ENCODE results near the gene CTSC. TPM values are rescaled to one million over a fixed set of nuclear protein-coding genes. Genes with fewer than 3 reads are reported as not detected.

The CTSC gene
- polyA plus RNA-seq, 1 of the 3 experiments (the other 2 are of a cell fraction), result 104 TPM

DNA sequence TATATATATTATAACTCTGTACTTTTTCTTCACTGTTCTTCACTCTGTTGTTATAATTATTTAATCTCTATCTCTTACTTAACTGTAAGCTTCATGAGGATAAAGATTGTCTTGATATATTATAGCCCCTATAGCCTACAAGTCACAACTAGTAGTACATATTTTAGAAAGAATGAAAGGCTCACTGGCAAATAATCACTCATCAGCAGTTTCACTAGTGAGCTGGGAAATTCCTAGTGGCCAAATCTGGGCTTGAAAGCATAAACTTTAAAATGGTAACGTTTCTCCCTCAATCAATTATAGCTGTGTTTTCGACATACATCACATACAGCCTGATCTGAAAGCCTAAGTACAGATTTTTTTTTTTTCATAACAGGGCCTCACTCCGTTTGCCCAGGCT, 42.5 kb downstream of the CTSC start:
- H3K4me1 ChIP-seq (ENCODE audit: control insufficient read depth in 1 of 2, insufficient read depth in 2 of 2, low read depth in 1 of 2, low read length in 1 of 2), result peaks cover 8 to 9% of the 10 kb centered on the region in 2 experiments; a peak in 3 of 4 replicates
- H3K4me3 ChIP-seq (ENCODE audit: low read depth in 2 of 2, low read length in 1 of 2), result no peak overlapping the region
- DNase-seq, result no peak
- no peaks in the 10 kb centered on the region for H3F3A ChIP-seq (replicated peaks; ENCODE audit: insufficient read depth)
- H3K36me3 ChIP-seq (replicated peaks in 1 of 2; ENCODE audit: control insufficient read depth in 1 of 2, insufficient read depth in 2 of 2, low read length in 1 of 2), result peaks cover 0 to 2% of the 10 kb centered on the region in 2 experiments
- H2AFZ ChIP-seq (ENCODE audit: low read depth), result no peak overlapping the region
- no peaks in the 10 kb centered on the region for H3K9me2 ChIP-seq
- TF ChIP-seq, protein P1, sequence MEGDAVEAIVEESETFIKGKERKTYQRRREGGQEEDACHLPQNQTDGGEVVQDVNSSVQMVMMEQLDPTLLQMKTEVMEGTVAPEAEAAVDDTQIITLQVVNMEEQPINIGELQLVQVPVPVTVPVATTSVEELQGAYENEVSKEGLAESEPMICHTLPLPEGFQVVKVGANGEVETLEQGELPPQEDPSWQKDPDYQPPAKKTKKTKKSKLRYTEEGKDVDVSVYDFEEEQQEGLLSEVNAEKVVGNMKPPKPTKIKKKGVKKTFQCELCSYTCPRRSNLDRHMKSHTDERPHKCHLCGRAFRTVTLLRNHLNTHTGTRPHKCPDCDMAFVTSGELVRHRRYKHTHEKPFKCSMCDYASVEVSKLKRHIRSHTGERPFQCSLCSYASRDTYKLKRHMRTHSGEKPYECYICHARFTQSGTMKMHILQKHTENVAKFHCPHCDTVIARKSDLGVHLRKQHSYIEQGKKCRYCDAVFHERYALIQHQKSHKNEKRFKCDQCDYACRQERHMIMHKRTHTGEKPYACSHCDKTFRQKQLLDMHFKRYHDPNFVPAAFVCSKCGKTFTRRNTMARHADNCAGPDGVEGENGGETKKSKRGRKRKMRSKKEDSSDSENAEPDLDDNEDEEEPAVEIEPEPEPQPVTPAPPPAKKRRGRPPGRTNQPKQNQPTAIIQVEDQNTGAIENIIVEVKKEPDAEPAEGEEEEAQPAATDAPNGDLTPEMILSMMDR (IDR thresholded peaks at IDR 0.05), result no peak
- TF ChIP-seq TAF1 (IDR thresholded peaks at IDR 0.05; ENCODE audit: borderline replicate concordance, low read depth, low read length), result no peak
- no peak for TF ChIP-seq MXI1 (IDR thresholded peaks at IDR 0.05; ENCODE audit: low read depth, low read length)
- no peak for TF ChIP-seq MEF2A (IDR thresholded peaks at IDR 0.05; ENCODE audit: borderline replicate concordance, low read depth)
- TF ChIP-seq SIN3A (IDR thresholded peaks at IDR 0.05; ENCODE audit: borderline replicate concordance, low read depth, low read length), result no peak
- no peak for TF ChIP-seq RCOR1 (IDR thresholded peaks at IDR 0.05; ENCODE audit: low read length)
- TF ChIP-seq POLR2AphosphoS5 (IDR thresholded peaks at IDR 0.05; ENCODE audit: low read depth, low read length), result no peak
- TF ChIP-seq CHD2 (IDR thresholded peaks at IDR 0.05; ENCODE audit: low read length, partially characterized antibody), result no peak
- no peak for TF ChIP-seq NRF1 (IDR thresholded peaks at IDR 0.05; ENCODE audit: low read depth, low read length)
- TF ChIP-seq, protein P2, sequence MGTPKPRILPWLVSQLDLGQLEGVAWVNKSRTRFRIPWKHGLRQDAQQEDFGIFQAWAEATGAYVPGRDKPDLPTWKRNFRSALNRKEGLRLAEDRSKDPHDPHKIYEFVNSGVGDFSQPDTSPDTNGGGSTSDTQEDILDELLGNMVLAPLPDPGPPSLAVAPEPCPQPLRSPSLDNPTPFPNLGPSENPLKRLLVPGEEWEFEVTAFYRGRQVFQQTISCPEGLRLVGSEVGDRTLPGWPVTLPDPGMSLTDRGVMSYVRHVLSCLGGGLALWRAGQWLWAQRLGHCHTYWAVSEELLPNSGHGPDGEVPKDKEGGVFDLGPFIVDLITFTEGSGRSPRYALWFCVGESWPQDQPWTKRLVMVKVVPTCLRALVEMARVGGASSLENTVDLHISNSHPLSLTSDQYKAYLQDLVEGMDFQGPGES (IDR thresholded peaks at IDR 0.05; ENCODE audit: low read depth, low read length), result no peak
- TF ChIP-seq SMC3 (IDR thresholded peaks at IDR 0.05; ENCODE audit: low read depth, low read length), result no peak
- TF ChIP-seq, protein P3, sequence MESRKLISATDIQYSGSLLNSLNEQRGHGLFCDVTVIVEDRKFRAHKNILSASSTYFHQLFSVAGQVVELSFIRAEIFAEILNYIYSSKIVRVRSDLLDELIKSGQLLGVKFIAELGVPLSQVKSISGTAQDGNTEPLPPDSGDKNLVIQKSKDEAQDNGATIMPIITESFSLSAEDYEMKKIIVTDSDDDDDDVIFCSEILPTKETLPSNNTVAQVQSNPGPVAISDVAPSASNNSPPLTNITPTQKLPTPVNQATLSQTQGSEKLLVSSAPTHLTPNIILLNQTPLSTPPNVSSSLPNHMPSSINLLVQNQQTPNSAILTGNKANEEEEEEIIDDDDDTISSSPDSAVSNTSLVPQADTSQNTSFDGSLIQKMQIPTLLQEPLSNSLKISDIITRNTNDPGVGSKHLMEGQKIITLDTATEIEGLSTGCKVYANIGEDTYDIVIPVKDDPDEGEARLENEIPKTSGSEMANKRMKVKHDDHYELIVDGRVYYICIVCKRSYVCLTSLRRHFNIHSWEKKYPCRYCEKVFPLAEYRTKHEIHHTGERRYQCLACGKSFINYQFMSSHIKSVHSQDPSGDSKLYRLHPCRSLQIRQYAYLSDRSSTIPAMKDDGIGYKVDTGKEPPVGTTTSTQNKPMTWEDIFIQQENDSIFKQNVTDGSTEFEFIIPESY (IDR thresholded peaks at IDR 0.05; ENCODE audit: borderline replicate concordance, low read depth), result no peak
- TF ChIP-seq EP300 (IDR thresholded peaks at IDR 0.05; ENCODE audit: borderline replicate concordance in 1 of 2, low read depth in 1 of 2, low read length in 1 of 2), result no peak
- TF ChIP-seq, protein P4, sequence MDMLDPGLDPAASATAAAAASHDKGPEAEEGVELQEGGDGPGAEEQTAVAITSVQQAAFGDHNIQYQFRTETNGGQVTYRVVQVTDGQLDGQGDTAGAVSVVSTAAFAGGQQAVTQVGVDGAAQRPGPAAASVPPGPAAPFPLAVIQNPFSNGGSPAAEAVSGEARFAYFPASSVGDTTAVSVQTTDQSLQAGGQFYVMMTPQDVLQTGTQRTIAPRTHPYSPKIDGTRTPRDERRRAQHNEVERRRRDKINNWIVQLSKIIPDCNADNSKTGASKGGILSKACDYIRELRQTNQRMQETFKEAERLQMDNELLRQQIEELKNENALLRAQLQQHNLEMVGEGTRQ (IDR thresholded peaks at IDR 0.05; ENCODE audit: borderline replicate concordance, low read depth, low read length), result no peak
- TF ChIP-seq TEAD4 (IDR thresholded peaks at IDR 0.05; ENCODE audit: borderline replicate concordance, insufficient read depth), result no peak
- no peak overlapping the region for H3K4me2 ChIP-seq
- ChIA-PET POLR2A (interaction anchor here (0.6 kb wide), 2 partner anchors 89 to 105 kb away, joined by 3 to 4 read pairs; no protein-coding TSS in a partner anchor), CTCF (interaction anchor here (0.6 kb wide), 1 partner anchor 183 kb away, joined by 3 read pairs; no protein-coding TSS in a partner anchor)
- H3K79me2 ChIP-seq (ENCODE audit: insufficient read depth), result no peaks in the 10 kb centered on the region
- H3K27ac ChIP-seq (ENCODE audit: low read depth in 2 of 2, low read length in 1 of 2), result no peak overlapping the region
- no peak overlapping the region for H3K9ac ChIP-seq
- H3K27me3 ChIP-seq (ENCODE audit: insufficient read depth), result no peaks in the 10 kb centered on the region
- no peaks in the 10 kb centered on the region for H4K20me1 ChIP-seq (ENCODE audit: insufficient read depth)
- WGBS (ENCODE audit: low lambda C conversion rate), result 91% methylated on average over 3 of the region's 3 CpGs
- no peaks in the 10 kb centered on the region for H3K9me3 ChIP-seq
